H9 (cell line): Measurements from ENCODE around the gene WDR44. TPM values are rescaled to one million over a fixed set of nuclear protein-coding genes. Genes with fewer than 3 reads are reported as not detected.

Experiments
- DNase-seq: peaks from one replicate; pipeline ENCODE4 v3.0.0-alpha.2; 2017
- H2AFZ ChIP-seq: one replicate; pipeline ENCODE4 v1.6.1; 2013; ENCODE audit warnings: mild to moderate bottlenecking, low read length, control low read depth, moderate library complexity
- H2AK5ac ChIP-seq: 2 replicates; pipeline ENCODE4 v1.6.1; 2013; ENCODE audit warnings: low read length, control low read depth, mixed read lengths; ENCODE audit not compliant: insufficient read length
- H2BK120ac ChIP-seq: one replicate; pipeline ENCODE4 v1.6.1; 2013; ENCODE audit warnings: low read depth, mild to moderate bottlenecking, low read length, control low read depth, inconsistent platforms; ENCODE audit not compliant: poor library complexity, severe bottlenecking
- H2BK12ac ChIP-seq: 2 replicates; pipeline ENCODE4 v1.6.1; 2013; ENCODE audit warnings: low read length, control low read depth, mixed read lengths, low read depth; ENCODE audit not compliant: insufficient read length
- H2BK15ac ChIP-seq: 2 replicates; pipeline ENCODE4 v1.6.1; 2013; ENCODE audit warnings: low read depth, low read length, control low read depth
- H2BK20ac ChIP-seq: one replicate; pipeline ENCODE4 v1.6.1; 2013; ENCODE audit warnings: low read depth, mild to moderate bottlenecking, low read length, control low read depth, inconsistent platforms; ENCODE audit not compliant: poor library complexity, severe bottlenecking
- H2BK5ac ChIP-seq: 2 replicates; pipeline ENCODE4 v1.6.1; 2013; ENCODE audit warnings: low read length, control low read depth, mixed read lengths; ENCODE audit not compliant: insufficient read length
- H3K14ac ChIP-seq: 2 replicates; pipeline ENCODE4 v1.6.1; 2013; ENCODE audit warnings: low read length, control low read depth; ENCODE audit not compliant: insufficient read depth
- H3K18ac ChIP-seq: 2 replicates; pipeline ENCODE4 v1.6.1; 2013; ENCODE audit warnings: low read depth, mild to moderate bottlenecking, mixed read lengths, low read length, control low read depth; ENCODE audit not compliant: insufficient read length
- H3K23ac ChIP-seq: 2 replicates; pipeline ENCODE4 v1.6.1; 2013; ENCODE audit warnings: low read length, control low read depth, mixed read lengths, low read depth; ENCODE audit not compliant: insufficient read length
- H3K23me2 ChIP-seq: 2 replicates; pipeline ENCODE4 v1.6.1; 2013; ENCODE audit warnings: low read depth, mild to moderate bottlenecking, mixed read lengths, low read length, control low read depth; ENCODE audit not compliant: insufficient read length, poor library complexity, severe bottlenecking
- H3K27ac ChIP-seq: 2 replicates; pipeline ENCODE4 v1.5.1; 2013; ENCODE audit warnings: low read length, control low read depth, mixed read lengths, low read depth; ENCODE audit not compliant: insufficient read length
- H3K27me3 ChIP-seq: 2 replicates; pipeline ENCODE4 v1.6.1; 2013; ENCODE audit warnings: low read length, control low read depth, inconsistent platforms; ENCODE audit not compliant: insufficient read depth
- H3K4ac ChIP-seq: 2 replicates; pipeline ENCODE4 v1.6.1; 2013; ENCODE audit warnings: low read depth, mild to moderate bottlenecking, control low read depth, inconsistent platforms, low read length, moderate library complexity
- H3K4me1 ChIP-seq: 2 replicates; pipeline ENCODE4 v1.6.1; 2013; ENCODE audit warnings: low read length, control low read depth, inconsistent platforms; ENCODE audit not compliant: insufficient read depth
- H3K4me2 ChIP-seq: 2 replicates; pipeline ENCODE4 v1.6.1; 2013; ENCODE audit warnings: low read length, control low read depth, mixed read lengths; ENCODE audit not compliant: insufficient read length, insufficient read depth
- H3K56ac ChIP-seq: 2 replicates; pipeline ENCODE4 v1.6.1; 2013; ENCODE audit warnings: low read depth, mild to moderate bottlenecking, mixed read lengths, low read length, control low read depth; ENCODE audit not compliant: insufficient read length
- H3K79me1 ChIP-seq: 2 replicates; pipeline ENCODE4 v1.6.1; 2013; ENCODE audit warnings: low read depth, mild to moderate bottlenecking, moderate library complexity, low read length, control low read depth, inconsistent platforms; ENCODE audit not compliant: insufficient read depth, poor library complexity, severe bottlenecking
- H3K79me2 ChIP-seq: 2 replicates; pipeline ENCODE4 v1.6.1; 2013; ENCODE audit warnings: low read length, control low read depth, inconsistent platforms; ENCODE audit not compliant: insufficient read depth
- H3K9ac ChIP-seq: 2 replicates; pipeline ENCODE4 v1.6.1; 2013; ENCODE audit warnings: low read length, control low read depth, mixed read lengths; ENCODE audit not compliant: insufficient read length; ENCODE audit errors: extremely low read depth
- H3K9me3 ChIP-seq: one replicate; pipeline ENCODE4 v1.6.1; 2013; ENCODE audit warnings: low read depth, low read length, inconsistent platforms; ENCODE audit not compliant: control insufficient read depth
- H3T11ph ChIP-seq: one replicate; pipeline ENCODE4 v1.6.1; 2013; ENCODE audit warnings: mild to moderate bottlenecking, low read length, control low read depth, inconsistent platforms
- H4K20me1 ChIP-seq: one replicate; pipeline ENCODE4 v1.6.1; 2013; ENCODE audit not compliant: control insufficient read depth, insufficient read length, insufficient read depth
- H4K5ac ChIP-seq: 2 replicates; pipeline ENCODE4 v1.6.1; 2013; ENCODE audit warnings: low read depth, mild to moderate bottlenecking, mixed read lengths, low read length, control low read depth; ENCODE audit not compliant: insufficient read length
- H4K8ac ChIP-seq: replicated peaks from 2 replicates; pipeline ENCODE4 v1.6.1; 2013; ENCODE audit warnings: low read length, control low read depth, mixed read lengths, low read depth; ENCODE audit not compliant: insufficient read length
- H4K91ac ChIP-seq: 2 replicates; pipeline ENCODE4 v1.6.1; 2013; ENCODE audit warnings: low read depth, mild to moderate bottlenecking, moderate library complexity, mixed read lengths, low read length, control low read depth; ENCODE audit not compliant: insufficient read length
- H3K27ac Mint-ChIP-seq, 3 experiments: 2 replicates in 2 of 3; 3 replicates in 1 of 3; pipeline ENCODE4 v1.8.0; 2020 to 2021; ENCODE audit warnings: mixed read lengths in 3 of 3, mild to moderate bottlenecking in 1 of 3, moderate library complexity in 1 of 3
- H3K27me3 Mint-ChIP-seq: 2 replicates; pipeline ENCODE4 v1.8.0; 2021; ENCODE audit warnings: low read depth, mild to moderate bottlenecking, moderate library complexity, mixed read lengths
- H3K36me3 Mint-ChIP-seq, 3 experiments: 2 replicates in 2 of 3; 3 replicates in 1 of 3; pipeline ENCODE4 v1.8.0; 2020 to 2021; ENCODE audit warnings: low read depth in 3 of 3, mixed read lengths in 3 of 3; ENCODE audit not compliant: insufficient read depth in 1 of 3
- H3K4me1 Mint-ChIP-seq, 2 experiments: 2 replicates each; pipeline ENCODE4 v1.8.0; 2020; ENCODE audit warnings: mixed read lengths in 2 of 2
- H3K4me3 Mint-ChIP-seq, 2 experiments: 2 replicates in 1 of 2; 3 replicates in 1 of 2; pipeline ENCODE4 v1.8.0; 2020 to 2021; ENCODE audit warnings: mild to moderate bottlenecking in 2 of 2, mixed read lengths in 2 of 2, moderate library complexity in 1 of 2
- H3K9me3 Mint-ChIP-seq, 2 experiments: 2 replicates in 1 of 2; 3 replicates in 1 of 2; pipeline ENCODE4 v1.8.0; 2020; ENCODE audit warnings: mild to moderate bottlenecking in 2 of 2, mixed read lengths in 2 of 2, moderate library complexity in 1 of 2
- WGBS: extraction: QIAGEN DNeasy Blood & Tissue Kit; methylation state at CpG from one replicate; pipeline ENCODE4 v1.1.7; 2013; ENCODE audit warnings: missing lambda C conversion rate, low lambda C conversion rate, mixed read lengths; ENCODE audit not compliant: insufficient read length; ENCODE audit errors: extremely low coverage; 5-methylcytosine and 5-hydroxymethylcytosine counted together
- long read RNA-seq: library from polyadenylated mRNA; unstranded; transcript quantifications from one replicate; pipeline ENCODE4 v2.0.0, GENCODE V29; 2020
- total RNA-seq: library from RNA; stranded (reverse); gene quantifications from 2 replicates; pipeline ENCODE4 v1.2.1, GENCODE V29; 2021
- TF ChIP-seq, protein P1 (sequence below): fragments of 200-600 bp; sonication (generic); conservative IDR thresholded peaks from 3 replicates; pipeline ENCODE4 v1.8.0; 2021; ENCODE audit warnings: antibody characterized with exemption, mild to moderate bottlenecking

Gene WDR44, protein sequence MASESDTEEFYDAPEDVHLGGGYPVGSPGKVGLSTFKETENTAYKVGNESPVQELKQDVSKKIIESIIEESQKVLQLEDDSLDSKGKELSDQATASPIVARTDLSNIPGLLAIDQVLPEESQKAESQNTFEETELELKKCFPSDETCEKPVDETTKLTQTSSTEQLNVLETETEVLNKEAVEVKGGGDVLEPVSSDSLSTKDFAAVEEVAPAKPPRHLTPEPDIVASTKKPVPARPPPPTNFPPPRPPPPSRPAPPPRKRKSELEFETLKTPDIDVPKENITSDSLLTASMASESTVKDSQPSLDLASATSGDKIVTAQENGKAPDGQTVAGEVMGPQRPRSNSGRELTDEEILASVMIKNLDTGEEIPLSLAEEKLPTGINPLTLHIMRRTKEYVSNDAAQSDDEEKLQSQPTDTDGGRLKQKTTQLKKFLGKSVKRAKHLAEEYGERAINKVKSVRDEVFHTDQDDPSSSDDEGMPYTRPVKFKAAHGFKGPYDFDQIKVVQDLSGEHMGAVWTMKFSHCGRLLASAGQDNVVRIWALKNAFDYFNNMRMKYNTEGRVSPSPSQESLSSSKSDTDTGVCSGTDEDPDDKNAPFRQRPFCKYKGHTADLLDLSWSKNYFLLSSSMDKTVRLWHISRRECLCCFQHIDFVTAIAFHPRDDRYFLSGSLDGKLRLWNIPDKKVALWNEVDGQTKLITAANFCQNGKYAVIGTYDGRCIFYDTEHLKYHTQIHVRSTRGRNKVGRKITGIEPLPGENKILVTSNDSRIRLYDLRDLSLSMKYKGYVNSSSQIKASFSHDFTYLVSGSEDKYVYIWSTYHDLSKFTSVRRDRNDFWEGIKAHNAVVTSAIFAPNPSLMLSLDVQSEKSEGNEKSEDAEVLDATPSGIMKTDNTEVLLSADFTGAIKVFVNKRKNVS
- total RNA-seq: 27.7 and 29.6 TPM in 2 replicates
- long read RNA-seq, full-length matches to known transcripts: 50 of 94 reads
- long read RNA-seq, partial matches to known transcripts: 34 of 94 reads
- long read RNA-seq, other reads (novel, unspliced or antisense): 10 of 94 reads

DNA sequence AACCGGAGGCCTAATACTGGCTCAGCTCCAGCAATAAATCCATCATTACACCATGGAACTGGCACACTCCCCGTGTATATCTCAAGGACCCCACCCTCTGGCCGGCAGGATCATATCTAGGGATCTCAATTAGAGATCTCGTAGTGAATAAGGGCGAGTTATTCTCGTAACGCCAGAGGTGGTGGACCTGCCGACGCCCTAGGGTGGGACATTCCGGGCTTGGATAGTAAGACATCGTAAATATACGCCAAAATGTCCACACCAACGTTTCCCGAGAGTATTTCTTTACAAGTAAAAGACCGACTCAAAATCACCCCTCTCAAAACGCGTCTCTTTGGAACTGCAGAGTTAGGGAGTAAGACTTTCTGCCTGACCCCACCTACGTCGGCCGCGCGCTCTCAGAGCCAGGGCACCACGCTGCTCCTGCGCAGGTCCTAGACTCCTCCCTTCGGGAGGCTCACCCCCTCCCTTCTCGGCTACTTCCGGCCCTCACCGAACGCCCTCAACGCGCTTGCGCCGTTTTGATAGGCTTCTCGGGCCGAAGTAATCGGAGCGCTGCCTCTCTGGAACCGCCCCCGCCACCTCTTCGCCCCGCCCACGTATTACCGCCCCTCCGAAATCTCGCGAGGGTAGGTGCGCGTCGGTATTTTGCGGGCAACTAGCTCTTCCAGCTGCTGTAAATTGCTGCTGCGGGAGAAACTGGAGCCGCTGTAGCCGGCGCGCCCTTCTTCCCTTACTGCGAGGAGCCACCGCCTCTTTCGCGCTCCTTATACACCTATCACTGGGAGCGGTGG lies at the start of gene WDR44:
TSS of gene WDR44 (plus strand) at position 643 of the 794 bp plus-strand sequence. CDS start 398 bp downstream, outside the sequence.
- no peaks in the 10 kb centered on the region; the same call in 1 of the 2 replicates for H3K4me1 ChIP-seq
- TF ChIP-seq, protein P1, sequence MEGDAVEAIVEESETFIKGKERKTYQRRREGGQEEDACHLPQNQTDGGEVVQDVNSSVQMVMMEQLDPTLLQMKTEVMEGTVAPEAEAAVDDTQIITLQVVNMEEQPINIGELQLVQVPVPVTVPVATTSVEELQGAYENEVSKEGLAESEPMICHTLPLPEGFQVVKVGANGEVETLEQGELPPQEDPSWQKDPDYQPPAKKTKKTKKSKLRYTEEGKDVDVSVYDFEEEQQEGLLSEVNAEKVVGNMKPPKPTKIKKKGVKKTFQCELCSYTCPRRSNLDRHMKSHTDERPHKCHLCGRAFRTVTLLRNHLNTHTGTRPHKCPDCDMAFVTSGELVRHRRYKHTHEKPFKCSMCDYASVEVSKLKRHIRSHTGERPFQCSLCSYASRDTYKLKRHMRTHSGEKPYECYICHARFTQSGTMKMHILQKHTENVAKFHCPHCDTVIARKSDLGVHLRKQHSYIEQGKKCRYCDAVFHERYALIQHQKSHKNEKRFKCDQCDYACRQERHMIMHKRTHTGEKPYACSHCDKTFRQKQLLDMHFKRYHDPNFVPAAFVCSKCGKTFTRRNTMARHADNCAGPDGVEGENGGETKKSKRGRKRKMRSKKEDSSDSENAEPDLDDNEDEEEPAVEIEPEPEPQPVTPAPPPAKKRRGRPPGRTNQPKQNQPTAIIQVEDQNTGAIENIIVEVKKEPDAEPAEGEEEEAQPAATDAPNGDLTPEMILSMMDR: no peak
- peak within 1 kb of the TSS; percentile 76 for H3K18ac ChIP-seq
- no peak within 1 kb of the TSS for H3K4ac ChIP-seq
- no peak within 1 kb of the TSS for H2BK12ac ChIP-seq
- H4K8ac ChIP-seq: no peak within 1 kb of the TSS
- no peak within 1 kb of the TSS for H4K91ac ChIP-seq
- no peak within 1 kb of the TSS for H2AK5ac ChIP-seq
- H3K9ac ChIP-seq: peak within 1 kb of the TSS; percentile 83
- H3K56ac ChIP-seq: no peak within 1 kb of the TSS
- H3K23ac ChIP-seq: no peak within 1 kb of the TSS
- no CpG with 5 or more reads among the region's 60 CpGs for WGBS
- peak; percentile 93 for DNase-seq
- H3K4me2 ChIP-seq: peak within 1 kb of the TSS; percentile 93
- H2BK20ac ChIP-seq: no peak within 1 kb of the TSS
- H3K27ac ChIP-seq: peak within 1 kb of the TSS; percentile 40
- H2AFZ ChIP-seq: no peak within 1 kb of the TSS
- H3K9me3 ChIP-seq: peaks cover 7% of the 10 kb centered on the region
- H3K79me1 ChIP-seq: no peaks in the 10 kb centered on the region
- H3K23me2 ChIP-seq: peaks cover 4% of the 10 kb centered on the region
- H3K27me3 Mint-ChIP-seq: no peaks in the 10 kb centered on the region
- H2BK5ac ChIP-seq: no peak within 1 kb of the TSS
- no peak within 1 kb of the TSS for H2BK120ac ChIP-seq
- no peak within 1 kb of the TSS for H4K5ac ChIP-seq
- H3K27me3 ChIP-seq: no peaks in the 10 kb centered on the region
- H3T11ph ChIP-seq: no peak within 1 kb of the TSS
- no peaks in the 10 kb centered on the region for H4K20me1 ChIP-seq
- peak within 1 kb of the TSS; percentile 68 for H3K14ac ChIP-seq
- no peaks in the 10 kb centered on the region; a peak in 1 of 5 replicates for H3K9me3 Mint-ChIP-seq
- peak within 1 kb of the TSS; percentile 96 to 98 (median 98) for H3K27ac Mint-ChIP-seq
- H3K79me2 ChIP-seq: peaks cover 17% of the 10 kb centered on the region; the same call in 1 of the 2 replicates
- H3K4me1 Mint-ChIP-seq: peaks cover 14 to 42% of the 10 kb centered on the region in 2 experiments
- H3K4me3 Mint-ChIP-seq: peak within 1 kb of the TSS; percentile 92 to 99
- H3K36me3 Mint-ChIP-seq: peaks cover 0 to 2% (median 0%) of the 10 kb centered on the region in 3 experiments; a peak in 2 of 7 replicates
- H2BK15ac ChIP-seq: no peak within 1 kb of the TSS
